Urinary bladder (tissue), 4 donors: ENCODE data around the gene MCFD2. TPM values are rescaled to one million over a fixed set of nuclear protein-coding genes. Genes with fewer than 3 reads are reported as not detected.
"Not testable (repeated sequence)": the region's sequence is repeated elsewhere in the genome, so short reads cannot be mapped to it uniquely, and the experiment has no call there.

ENCODE experiments used
- DNase-seq: peaks from one replicate; pipeline ENCODE4 v3.0.0-alpha.2; 2015; ENCODE audit errors: extremely low spot score
- H3K27ac ChIP-seq: one replicate; pipeline ENCODE4 v1.5.1; 2013; ENCODE audit warnings: low read depth, mild to moderate bottlenecking, moderate library complexity
- H3K36me3 ChIP-seq: one replicate; pipeline ENCODE4 v1.6.1; 2013; ENCODE audit warnings: mild to moderate bottlenecking, moderate library complexity; ENCODE audit not compliant: insufficient read depth
- H3K4me1 ChIP-seq: one replicate; pipeline ENCODE4 v1.6.1; 2013; ENCODE audit warnings: mild to moderate bottlenecking, moderate library complexity; ENCODE audit not compliant: insufficient read depth
- H3K4me3 ChIP-seq: one replicate; pipeline ENCODE4 v1.5.1; 2013; ENCODE audit warnings: low read depth, low read length
- WGBS: extraction: QIAGEN DNeasy Blood & Tissue Kit; methylation state at CpG from one replicate; pipeline ENCODE4 v1.1.7; 2013; 5-methylcytosine and 5-hydroxymethylcytosine counted together
- polyA plus RNA-seq: library from polyadenylated mRNA; stranded (reverse); fragments of 200-250 nt; gene quantifications from one replicate; pipeline ENCODE4 v1.2.3, GENCODE V29; 2013
- total RNA-seq: library from RNA; depleted of rRNA; stranded (reverse); fragments of >200 nt; gene quantifications from one replicate; pipeline ENCODE4 v1.2.3, GENCODE V29; 2014
- donor health status: healthy with polysubstance abuse.
- donor health status: healthy.

Gene MCFD2
- total and polyA plus RNA-seq, 2 donors = 60.3 to 78.5 TPM

DNA sequence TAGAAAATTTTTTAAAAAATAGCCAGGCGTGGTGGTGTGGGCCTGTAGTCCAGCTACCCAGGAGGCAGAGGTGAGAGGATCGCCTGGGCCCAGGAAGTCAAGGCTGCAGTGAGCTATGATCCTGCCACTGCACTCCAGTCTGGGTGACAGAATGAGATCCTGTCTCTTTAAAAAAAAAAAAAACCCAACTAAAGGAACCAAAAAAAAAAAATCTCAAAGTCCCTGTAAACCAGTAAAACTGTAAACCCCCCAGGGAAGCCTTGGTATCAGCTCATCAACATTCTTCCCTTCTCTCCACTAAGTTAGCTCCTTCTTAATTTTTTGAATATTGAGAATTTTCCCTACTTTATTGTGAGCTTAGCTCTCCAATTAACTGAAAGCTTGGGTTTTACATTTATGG, 8.4 kb upstream of the MCFD2 start:
- Histone ChIP-seq H3K27ac (no peak overlapping the region), H3K4me3 (no peak overlapping the region), H3K36me3 (peaks cover 3% of the 10 kb centered on the region), H3K4me1 (no peaks in the 10 kb centered on the region)
- 99% methylated on average over 2 of the region's 2 CpGs for WGBS
- no peak for DNase-seq

DNA sequence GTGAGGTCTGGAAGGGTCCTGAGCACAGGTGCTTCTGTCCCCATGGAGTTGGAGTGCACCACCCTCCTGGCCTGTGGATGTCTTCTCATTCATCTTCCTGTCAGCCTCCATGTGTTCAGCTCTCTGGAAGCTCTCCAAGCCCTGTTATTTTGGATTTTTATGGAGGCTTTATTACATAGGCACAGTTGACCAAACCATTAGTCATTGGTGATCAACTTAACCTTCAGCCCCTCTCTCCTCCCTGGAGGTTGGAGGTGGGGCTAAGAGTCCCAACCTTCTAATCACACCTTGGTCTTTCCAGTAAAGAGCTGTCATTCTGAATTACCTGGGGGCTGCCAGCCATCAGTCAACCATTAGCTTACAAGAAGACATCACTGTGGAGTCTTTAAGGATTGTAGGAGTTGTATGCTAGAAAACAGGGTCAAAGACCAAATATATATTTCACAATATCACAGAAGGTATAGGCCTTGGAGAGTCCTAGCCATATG, 7.5 kb upstream of the MCFD2 start:
- Histone ChIP-seq H3K36me3 (peaks cover 3% of the 10 kb centered on the region), H3K27ac (no peak overlapping the region), H3K4me3 (no peak overlapping the region), H3K4me1 (no peaks in the 10 kb centered on the region)
- no peak for DNase-seq

DNA sequence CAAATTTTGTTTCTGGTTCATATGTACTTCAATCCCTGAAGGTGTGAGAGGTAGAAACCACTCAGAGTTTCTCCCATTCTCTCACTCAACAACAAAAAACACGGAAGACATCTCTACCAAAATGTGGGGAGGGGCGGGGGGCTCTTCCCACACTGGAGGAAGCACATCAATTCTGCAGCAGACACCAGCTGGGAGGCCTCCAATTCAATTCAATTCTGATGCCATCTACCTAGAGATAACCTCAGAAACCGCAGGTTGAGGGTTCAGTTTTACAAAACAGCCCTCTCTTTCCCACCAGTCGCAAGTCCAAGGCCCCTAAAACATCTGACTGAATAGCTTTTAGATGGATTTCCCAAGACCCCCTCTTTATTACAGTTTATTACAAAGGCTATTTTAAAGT, 7.0 kb upstream of the MCFD2 start:
- Histone ChIP-seq H3K4me3 (no peak overlapping the region), H3K27ac (no peak overlapping the region), H3K36me3 (peaks cover 3% of the 10 kb centered on the region), H3K4me1 (no peaks in the 10 kb centered on the region)
- 90% methylated on average over 4 of the region's 4 CpGs for WGBS
- no peak for DNase-seq

DNA sequence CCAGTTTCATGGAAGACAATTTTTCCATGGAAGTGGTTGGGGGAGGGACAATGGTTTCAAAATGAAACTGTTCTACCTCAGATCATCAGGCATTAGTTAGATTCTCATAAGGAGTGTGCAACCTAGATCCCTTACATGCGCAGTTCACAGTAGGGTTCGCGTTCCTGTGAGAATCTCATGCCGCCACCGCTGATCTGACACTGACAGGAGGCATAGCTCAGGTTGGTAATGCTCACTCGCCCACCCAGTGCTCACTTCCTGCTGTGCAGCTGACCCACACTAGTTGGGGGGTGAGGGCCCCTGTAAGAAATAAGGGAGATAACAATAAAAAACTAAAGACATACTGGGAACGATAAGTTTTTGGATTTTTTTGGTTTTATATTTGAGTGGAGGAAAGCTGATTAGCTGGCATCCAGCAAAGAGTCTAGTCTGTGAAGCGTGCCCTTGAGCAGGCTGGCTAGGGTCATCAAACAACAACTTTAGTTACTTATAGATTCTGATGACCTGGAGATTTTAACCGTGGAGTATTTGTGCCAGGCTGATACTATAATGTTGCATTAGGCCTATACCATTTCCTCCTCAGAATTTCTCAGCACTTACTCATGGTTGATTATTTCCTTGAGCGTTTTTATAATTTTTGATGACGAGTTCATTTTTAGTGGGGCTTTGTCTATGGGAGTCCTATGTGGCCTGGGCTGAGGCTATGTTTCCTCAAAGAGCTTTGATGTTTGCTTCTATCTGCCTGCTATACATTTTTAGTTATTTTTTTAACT, 6.3 kb upstream of the MCFD2 start:
- WGBS = 87% methylated on average over 11 of the region's 11 CpGs
- DNase-seq = no peak
- peaks cover 3% of the 10 kb centered on the region for H3K4me1 ChIP-seq
- no peak overlapping the region for H3K27ac ChIP-seq
- no peak overlapping the region for H3K4me3 ChIP-seq
- peaks cover 3% of the 10 kb centered on the region for H3K36me3 ChIP-seq

DNA sequence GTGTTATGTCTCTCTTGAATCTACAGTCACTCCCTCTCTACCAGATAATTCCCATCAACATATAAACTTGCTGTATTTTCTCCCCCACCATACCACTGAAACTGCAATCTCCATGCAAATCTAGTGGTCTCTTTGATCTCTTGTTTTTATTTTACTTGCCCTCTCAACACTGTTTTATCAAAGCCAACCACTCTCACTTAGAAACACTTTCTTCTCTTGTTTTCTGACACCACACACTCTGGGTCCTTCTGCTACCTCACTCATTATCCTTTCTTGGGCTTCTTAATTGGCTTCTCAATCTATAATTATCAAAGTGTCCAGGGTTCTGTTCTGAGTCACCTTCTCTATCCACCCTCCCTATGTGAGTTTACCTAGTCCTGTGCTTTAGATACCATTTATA, 2.0 kb upstream of the MCFD2 start:
- Histone ChIP-seq H3K4me3 (no peak overlapping the region), H3K4me1 (peaks cover 5% of the 10 kb centered on the region), H3K36me3 (peaks cover 3% of the 10 kb centered on the region), H3K27ac (no peak overlapping the region)
- no peak for DNase-seq

DNA sequence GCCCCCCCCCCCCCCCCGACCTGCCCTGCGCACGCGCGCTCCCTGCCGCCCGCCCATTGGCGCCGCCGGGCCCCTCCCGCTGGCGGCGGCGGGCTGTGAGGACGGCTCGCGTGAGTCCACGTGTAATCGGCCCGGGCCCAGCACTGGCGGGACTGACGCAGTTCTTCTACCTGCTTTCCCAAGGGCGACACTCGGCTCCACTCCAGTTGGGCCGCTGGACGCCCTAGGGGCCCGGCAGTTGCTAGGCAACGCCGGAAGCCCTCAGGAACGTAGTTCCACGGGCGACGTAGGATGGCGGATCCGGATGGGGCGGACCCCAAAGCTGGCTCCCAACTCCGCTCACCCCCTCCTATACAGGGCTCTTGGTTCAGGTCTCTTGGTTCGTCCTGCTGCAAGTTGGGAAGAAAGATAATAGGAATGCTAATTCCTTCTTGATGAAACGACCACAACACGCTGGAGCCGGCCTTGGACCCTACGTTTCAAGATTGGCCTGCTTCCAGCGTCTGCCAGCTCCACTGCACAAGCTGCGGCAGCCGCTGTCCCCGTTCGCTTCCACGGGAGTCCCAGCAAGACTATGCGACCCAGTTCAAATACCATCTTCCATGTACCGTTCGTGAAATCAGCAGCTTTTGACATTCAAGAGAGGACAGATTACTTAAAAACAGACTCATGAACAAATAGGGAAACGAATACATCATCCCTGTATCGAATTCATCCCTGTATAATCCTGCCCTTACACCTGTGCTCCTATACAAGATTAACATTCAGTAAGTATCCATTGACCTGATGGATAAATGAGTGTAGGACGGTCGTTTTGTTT, 415 bp upstream of the MCFD2 start:
- H3K27ac ChIP-seq = peak overlapping the region; percentile 88
- no peaks in the 10 kb centered on the region for H3K36me3 ChIP-seq
- peaks cover 5% of the 10 kb centered on the region for H3K4me1 ChIP-seq
- peak overlapping the region; percentile 88 for H3K4me3 ChIP-seq
- WGBS = under 1% methylated on average over 55 of the region's 55 CpGs
- peak; percentile 66 for DNase-seq

DNA sequence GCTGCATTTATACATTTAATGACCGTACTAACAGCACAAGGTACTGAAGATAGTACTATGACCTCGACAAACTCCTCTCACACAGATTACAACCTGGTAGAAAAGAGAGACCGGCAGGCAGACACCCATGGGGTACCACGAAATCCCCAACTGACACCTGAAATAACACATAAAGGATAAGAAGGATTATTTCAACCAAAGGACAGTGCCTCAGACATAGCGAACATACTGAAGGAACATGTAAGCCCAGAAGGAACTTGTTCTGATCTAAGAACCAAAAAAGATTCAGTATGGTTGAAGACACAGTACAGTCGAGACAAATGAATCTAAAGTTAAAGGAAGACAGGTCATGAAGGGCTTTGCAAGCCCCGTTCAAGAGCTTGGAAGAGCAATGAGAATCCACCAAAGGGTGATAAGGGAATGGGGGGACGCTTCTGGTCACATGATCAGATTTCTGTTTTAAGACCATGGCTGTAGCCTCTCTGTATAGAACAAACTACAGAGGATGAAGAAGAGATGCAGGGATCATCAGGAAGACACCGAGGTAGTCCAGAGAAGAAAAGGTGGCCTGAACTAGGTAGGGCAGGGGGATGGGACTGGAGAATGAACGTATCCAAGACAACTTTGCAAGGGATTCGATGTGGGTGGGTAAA, 902 bp downstream of the MCFD2 start:
- Histone ChIP-seq H3K4me3 (peak overlapping the region; percentile 88), H3K36me3 (no peaks in the 10 kb centered on the region), H3K4me1 (peaks cover 5% of the 10 kb centered on the region), H3K27ac (no peak overlapping the region)
- DNase-seq = no peak
- WGBS = 31% methylated on average over 11 of the region's 11 CpGs

DNA sequence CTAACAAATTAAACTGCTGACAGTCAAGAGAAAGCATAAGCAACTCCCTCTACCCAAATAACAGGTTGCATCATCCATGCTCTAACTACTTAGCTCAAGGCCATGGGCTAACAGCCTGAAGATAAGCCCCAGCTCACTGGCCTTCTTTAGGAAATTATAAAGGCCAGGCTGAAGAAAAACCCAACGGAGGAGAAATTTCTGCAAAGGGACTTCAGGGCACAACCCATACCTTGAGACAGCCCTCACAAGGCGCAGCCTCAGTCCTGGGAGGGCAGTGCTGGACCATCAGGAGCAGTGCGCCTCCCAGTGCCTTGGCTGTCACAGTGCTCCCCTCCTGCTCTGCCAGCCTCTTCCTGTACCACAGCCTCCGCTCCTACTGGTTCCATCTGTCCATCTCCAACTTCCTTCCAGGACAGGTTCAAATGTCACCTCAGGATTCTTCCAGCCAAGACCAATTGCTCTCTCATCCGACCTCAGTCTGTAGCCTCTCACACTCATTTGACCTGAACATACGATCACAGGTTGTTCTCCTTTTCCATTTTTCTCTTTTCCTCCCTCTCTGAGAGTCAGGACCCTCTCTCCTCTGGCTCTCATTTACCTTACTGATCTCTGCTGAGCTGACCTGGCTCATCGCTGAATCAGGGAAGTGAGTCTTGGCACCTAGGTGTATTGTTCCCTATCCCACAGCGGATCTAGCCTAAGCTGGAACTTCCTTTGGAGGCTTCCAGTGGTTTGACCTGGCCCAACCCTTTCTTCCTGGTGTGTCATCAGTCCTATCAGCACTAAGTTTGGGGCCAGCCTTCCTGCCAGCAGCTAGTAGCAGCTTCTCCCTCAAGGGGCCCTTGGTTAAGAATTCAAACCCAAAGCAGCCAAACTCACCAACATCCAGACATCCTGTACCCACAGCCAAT, 1.9 kb downstream of the MCFD2 start:
- H3K36me3 ChIP-seq = no peaks in the 10 kb centered on the region
- H3K4me1 ChIP-seq = peaks cover 5% of the 10 kb centered on the region
- no peak overlapping the region for H3K4me3 ChIP-seq
- no peak for DNase-seq
- H3K27ac ChIP-seq = no peak overlapping the region
- 83% methylated on average over 8 of the region's 8 CpGs for WGBS

DNA sequence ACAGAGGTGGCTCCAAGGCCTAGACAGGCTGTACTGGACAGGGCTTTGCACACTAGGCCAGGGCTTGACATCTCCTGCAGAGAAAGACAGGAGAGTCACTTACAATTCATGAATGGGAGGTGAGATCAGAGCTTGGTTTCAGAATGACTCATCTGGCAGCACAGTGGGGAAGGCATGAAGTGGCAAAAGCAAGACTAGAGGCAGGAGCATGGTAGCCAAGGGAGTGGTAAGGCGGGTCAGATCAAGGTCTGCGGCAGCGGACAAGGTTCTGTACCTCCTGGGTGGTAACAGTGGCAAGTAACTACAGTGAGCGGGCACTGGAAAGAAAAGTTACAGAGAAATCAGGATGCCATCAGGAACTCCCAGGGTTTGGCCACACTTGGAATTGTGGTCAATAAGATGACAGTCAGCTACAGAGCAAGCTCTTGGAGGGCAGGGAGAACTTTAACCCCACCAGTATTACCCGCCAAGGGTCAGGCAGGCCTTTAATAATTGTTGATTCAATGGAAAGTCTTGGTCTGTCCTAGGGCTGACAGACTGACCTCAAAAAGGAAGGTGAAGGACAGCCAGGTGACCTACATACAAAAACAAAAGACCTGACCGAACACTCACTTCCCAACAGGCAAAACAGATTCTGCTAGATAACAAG, 5.7 kb downstream of the MCFD2 start:
- Histone ChIP-seq H3K4me3 (no peak overlapping the region), H3K4me1 (peaks cover 2% of the 10 kb centered on the region), H3K36me3 (no peaks in the 10 kb centered on the region), H3K27ac (no peak overlapping the region)
- no peak for DNase-seq
- WGBS = 94% methylated on average over 6 of the region's 6 CpGs

DNA sequence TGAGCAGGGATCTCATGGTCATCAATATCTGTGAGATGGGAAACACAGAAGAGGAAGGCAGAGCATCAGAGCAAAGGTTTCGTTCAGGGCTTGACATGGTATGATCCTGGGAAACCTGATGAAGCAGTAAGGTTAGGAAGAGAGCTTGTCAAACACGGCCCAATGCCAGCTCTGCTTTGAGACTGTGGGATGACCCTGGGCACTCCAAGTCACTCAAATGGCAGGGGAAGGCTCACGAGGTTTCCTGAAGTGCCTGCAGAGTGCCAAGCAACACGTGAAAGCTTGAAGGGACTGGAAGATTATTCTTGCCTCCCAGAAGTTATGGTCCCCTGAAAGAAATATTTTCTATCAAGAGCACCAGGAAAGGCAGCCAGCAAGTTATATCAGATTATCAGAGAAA, 6.5 kb downstream of the MCFD2 start:
- no peak for DNase-seq
- H3K4me3 ChIP-seq = no peak overlapping the region
- H3K36me3 ChIP-seq = no peaks in the 10 kb centered on the region
- H3K27ac ChIP-seq = no peak overlapping the region
- H3K4me1 ChIP-seq = peaks cover 2% of the 10 kb centered on the region
- WGBS = 84% methylated on average over 4 of the region's 4 CpGs

DNA sequence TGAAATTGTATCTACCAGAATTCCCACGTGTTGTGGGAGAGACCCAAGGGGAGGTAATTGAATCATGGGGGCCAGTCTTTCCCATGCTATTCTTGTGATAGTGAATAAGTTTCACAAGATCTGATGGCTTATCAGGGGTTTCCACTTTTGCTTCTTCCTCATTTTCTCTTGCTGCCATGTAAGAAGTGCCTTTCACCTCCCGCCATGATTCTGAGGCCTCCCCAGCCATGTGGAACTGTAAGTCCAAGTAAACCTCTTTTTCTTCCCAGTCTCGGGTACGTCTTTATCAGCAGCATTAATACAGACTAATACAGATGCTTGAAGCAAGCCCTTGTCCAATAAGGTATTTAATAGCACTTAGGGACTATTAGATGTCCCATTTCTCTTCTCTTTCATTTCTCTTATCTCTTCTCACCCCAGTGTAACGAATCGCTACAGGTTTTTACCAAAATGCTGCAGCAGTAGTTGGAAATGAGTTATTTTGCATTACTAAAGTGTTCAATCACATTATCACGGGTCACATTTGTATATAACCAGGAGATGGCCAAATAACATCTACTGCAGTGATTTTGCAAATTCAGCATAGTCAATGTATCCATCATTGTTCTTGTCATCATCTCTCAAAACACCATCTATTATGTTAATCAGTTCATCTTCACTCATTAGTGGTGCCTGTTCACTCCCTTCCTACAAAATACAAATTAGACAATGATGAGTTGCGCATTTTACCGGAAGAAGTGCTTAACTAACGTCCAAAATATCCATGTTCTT, 10.5 kb downstream of the MCFD2 start:
- 93% methylated on average over 10 of the region's 10 CpGs for WGBS
- H3K4me3 ChIP-seq, DNase-seq, H3K36me3 ChIP-seq, H3K4me1 ChIP-seq, H3K27ac ChIP-seq: not testable (repeated sequence)

DNA sequence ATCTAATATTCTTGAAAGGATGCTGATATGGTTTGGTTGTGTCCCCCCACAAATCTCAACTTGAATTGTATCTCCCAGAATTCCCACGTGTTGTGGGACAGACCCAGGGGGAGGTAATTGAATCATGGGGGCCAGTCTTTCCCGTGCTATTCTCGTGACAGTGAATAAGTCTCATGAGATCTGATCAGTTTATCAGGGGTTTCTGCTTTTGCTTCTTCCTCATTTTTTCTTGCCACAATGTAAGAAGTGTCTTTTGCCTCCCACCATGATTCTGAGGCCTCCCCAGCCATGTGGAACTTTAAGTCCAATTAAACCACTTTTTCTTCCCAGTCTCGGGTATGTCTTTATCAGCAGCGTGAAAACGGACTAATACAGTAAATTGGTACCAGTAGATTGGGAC, 12.6 kb downstream of the MCFD2 start:
- 78% methylated on average over 6 of the region's 6 CpGs for WGBS
- not testable (repeated sequence) for H3K36me3 ChIP-seq, H3K27ac ChIP-seq, H3K4me1 ChIP-seq, H3K4me3 ChIP-seq, DNase-seq
